Left ventricle myocardium inferior (tissue), 1 donor: Measurements from ENCODE around the gene STYXL1. TPM values are rescaled to one million over a fixed set of nuclear protein-coding genes. Genes with fewer than 3 reads are reported as not detected.
A peak's percentile ranks its signal among the peaks of the same experiment; 100 is the strongest.

Experiments
- DNase-seq: peaks from one replicate; pipeline ENCODE4 v3.0.0-alpha.2; 2020
- H3K27ac ChIP-seq: fragments of 200-600 bp; replicated peaks from 2 replicates; pipeline ENCODE4 v1.8.0; 2021
- H3K27me3 ChIP-seq: fragments of 200-600 bp; 2 replicates; pipeline ENCODE4 v1.8.0; 2021; ENCODE audit warnings: low read depth
- H3K36me3 ChIP-seq: fragments of 200-600 bp; 2 replicates; pipeline ENCODE4 v1.8.0; 2021
- H3K4me1 ChIP-seq: fragments of 200-600 bp; 2 replicates; pipeline ENCODE4 v1.8.0; 2021
- H3K4me3 ChIP-seq: fragments of 200-600 bp; 2 replicates; pipeline ENCODE4 v1.8.0; 2021; ENCODE audit warnings: mild to moderate bottlenecking, moderate library complexity
- H3K9me3 ChIP-seq: fragments of 200-600 bp; replicated peaks from 2 replicates; pipeline ENCODE4 v1.8.0; 2021
- CTCF ChIP-seq: fragments of 200-600 bp; IDR thresholded peaks from 2 replicates; pipeline ENCODE4 v1.8.0; 2021; ENCODE audit warnings: antibody characterized with exemption, mild to moderate bottlenecking, borderline replicate concordance
- intact Hi-C: fragments of 100-400 bp; cut with micrococcal nuclease; formaldehyde crosslinking; loops from one replicate; pipeline ENCODE4 v1.11.0; 2022
- total RNA-seq: library from RNA; stranded (reverse); fragmentation: NEBNext Ultra II Directional; extraction: Animal tissue kit (Norgen Biotek cat#: 25700); gene quantifications from one replicate; pipeline ENCODE4 v1.2.1, GENCODE V29; 2021
- donor health status: DM: no; HTN: yes; CAD: no; lungs with severe emphysema.

STYXL1 gene
- total RNA-seq, 1 donor from 2014 or later: 22.2 TPM

DNA sequence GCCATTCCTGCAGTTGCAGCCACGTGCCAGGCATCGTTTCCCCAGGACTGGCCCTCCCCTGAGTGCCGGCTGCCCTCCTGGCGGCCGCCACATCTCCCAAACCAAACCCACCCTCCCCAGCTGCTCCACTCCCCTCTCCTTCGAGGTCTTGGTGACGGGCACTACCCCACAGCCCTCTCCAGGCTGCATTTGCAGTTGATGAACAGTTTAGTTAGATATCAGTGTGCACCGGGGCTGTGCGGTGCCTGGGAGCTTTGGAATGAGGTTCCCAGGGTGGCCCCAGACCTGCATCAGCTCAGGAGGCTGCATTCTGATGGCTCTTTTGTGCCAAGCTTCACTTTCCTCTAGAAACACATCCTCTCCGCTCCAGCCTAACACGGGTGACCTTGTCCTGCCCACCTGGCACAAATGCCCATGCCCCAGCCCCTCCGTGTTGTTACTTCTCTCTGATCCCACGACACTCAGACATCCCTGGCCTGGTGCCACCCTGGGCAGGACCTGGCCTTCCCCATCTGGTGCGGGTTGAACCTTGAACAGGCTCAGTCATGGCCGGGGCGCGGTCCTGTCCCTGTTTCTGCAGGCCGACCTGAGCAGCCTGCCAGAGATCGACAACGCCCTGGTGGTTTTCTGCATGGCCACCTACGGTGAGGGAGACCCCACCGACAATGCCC, 67.9 kb downstream of the STYXL1 start:
- Histone ChIP-seq H3K4me1 (peaks cover 47% of the 10 kb centered on the region), H3K9me3 (no peaks in the 10 kb centered on the region), H3K27ac (peak overlapping the region; percentile 51), H3K36me3 (peaks cover 55% of the 10 kb centered on the region), H3K4me3 (no peak overlapping the region), H3K27me3 (no peaks in the 10 kb centered on the region)
- intact Hi-C loops: no loop called here
- DNase-seq: no peak
- TF ChIP-seq CTCF: no peak

DNA sequence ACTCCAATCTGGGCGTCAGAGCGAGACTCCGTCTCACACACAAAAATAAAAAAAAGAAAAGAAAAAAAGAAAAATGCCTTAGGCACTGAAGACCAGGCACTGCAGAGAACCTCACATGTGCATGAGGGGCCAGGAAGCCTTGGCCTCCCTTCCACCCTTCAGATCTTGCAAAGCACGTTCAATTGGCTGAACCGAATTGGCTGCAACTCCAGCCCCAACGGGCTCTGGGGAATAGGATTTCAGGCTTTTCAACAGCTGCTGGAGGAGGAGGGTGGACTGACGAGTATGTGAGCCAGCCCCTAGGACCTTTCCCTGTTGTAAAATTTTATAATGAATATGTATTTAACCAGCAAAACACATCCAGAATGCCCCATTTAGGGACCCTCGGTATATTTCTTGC, 70.1 kb downstream of the STYXL1 start:
- peaks cover 49% of the 10 kb centered on the region for H3K36me3 ChIP-seq
- intact Hi-C loops: no loop called here
- peak; percentile 71 for DNase-seq
- H3K4me1 ChIP-seq: peaks cover 51% of the 10 kb centered on the region
- peak overlapping the region; percentile 51 for H3K27ac ChIP-seq
- no peaks in the 10 kb centered on the region for H3K27me3 ChIP-seq
- H3K9me3 ChIP-seq: no peaks in the 10 kb centered on the region
- no peak overlapping the region for H3K4me3 ChIP-seq
- TF ChIP-seq CTCF: no peak

DNA sequence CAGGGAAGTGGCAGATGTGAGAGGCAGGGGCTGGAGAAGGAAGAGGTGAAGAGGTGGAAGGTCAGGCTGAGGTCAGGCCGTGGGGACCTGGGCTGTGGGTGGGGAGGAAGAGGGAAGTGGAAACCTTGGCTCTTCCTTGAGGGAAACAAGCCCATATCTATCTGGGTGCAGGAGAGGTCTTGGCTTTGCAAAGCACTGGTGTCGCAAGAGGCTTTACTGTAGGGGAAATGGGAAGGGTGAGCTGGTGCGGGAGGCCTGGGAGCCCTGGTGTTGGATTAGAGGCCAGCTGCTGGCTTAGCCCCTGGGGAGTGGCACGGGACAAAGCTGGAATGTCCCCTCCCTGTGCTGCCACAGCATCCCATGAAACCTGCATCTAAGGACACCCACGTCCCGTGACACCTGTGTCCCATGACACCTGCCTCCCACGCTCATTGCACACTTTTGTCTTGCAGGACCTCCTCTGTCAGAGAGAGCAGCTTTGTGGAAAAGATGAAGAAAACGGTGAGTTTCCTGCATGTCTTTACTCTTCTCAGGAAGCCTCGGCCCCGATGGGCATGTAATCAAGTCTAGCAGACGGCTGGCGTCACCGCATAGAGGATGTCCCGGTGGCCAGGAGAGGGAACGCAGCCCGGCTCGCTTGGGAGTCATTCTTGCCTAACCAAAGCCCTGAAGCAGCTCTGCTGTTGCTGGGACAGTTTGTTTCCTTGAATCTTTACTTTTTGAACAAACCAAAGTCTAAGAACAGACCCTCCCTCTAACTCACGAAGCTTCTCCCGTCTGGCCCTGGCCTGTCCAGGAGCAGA, 75.6 kb downstream of the STYXL1 start:
- Histone ChIP-seq H3K27me3 (no peaks in the 10 kb centered on the region), H3K36me3 (peaks cover 21% of the 10 kb centered on the region), H3K4me3 (peak overlapping the region; percentile 12), H3K27ac (peak overlapping the region; percentile 86), H3K9me3 (no peaks in the 10 kb centered on the region), H3K4me1 (peaks cover 61% of the 10 kb centered on the region)
- peak; percentile 51 for TF ChIP-seq CTCF
- peak; percentile 74 for DNase-seq
- intact Hi-C loops: no loop called here

DNA sequence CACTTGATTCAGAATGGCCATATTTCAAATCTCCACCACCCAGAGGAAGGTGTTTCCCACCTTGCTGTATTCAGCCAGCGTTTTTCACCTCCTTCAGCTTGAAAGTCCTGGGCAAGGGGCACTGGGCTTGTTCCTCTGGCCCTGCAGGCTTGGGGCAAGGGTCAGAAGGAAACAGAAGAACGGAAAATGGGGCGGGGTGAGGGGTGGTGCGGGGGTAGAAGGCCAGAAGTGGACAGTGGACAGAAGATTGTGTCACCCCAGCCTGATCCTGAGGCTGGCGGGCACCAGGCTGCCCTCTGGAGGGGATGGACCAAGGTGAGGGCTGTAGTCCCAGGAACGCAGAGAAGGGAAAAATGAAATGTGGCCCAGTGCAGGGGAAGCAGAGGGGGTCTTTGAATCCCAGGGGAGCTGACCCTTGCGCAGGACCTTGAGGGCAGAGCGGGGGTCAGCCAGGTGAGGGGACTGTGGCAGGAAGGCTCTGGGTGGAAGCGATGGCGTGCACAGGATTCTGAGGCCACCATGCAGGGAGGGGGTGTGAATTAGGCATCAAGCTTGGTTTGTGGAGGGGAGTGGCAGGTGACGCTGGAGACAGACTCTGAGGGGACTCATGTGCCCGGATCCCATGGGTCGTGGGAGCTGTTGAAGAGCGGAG, 76.4 kb downstream of the STYXL1 start:
- peaks cover 21% of the 10 kb centered on the region for H3K36me3 ChIP-seq
- intact Hi-C loops: no loop called here
- no peaks in the 10 kb centered on the region for H3K9me3 ChIP-seq
- peak overlapping the region; percentile 86 for H3K27ac ChIP-seq
- peaks cover 67% of the 10 kb centered on the region for H3K4me1 ChIP-seq
- H3K27me3 ChIP-seq: no peaks in the 10 kb centered on the region
- H3K4me3 ChIP-seq: no peak overlapping the region
- no peak for DNase-seq
- no peak for TF ChIP-seq CTCF

GRCh38 chr7:75969704-75970498, 77.9 kb downstream of the STYXL1 start:
- Histone ChIP-seq H3K27ac (peak overlapping the region; percentile 89), H3K27me3 (no peaks in the 10 kb centered on the region), H3K4me3 (no peak overlapping the region), H3K4me1 (peaks cover 82% of the 10 kb centered on the region), H3K9me3 (no peaks in the 10 kb centered on the region), H3K36me3 (peaks cover 24% of the 10 kb centered on the region)
- intact Hi-C loops: no loop called here
- no peak for DNase-seq
- no peak for TF ChIP-seq CTCF
